HCT116 (cell line): ENCODE results near the gene TTLL11. TPM values are rescaled to one million over a fixed set of nuclear protein-coding genes. Genes with fewer than 3 reads are reported as not detected.

ENCODE experiments used
- ATAC-seq: fragments of 200-7000 bp; cut with Tn5 transposase; 2 replicates; pipeline ENCODE4 v1.9.1; 2020; ENCODE audit warnings: mild to moderate bottlenecking, moderate library complexity
- BruUV-seq: library from RNA; stranded (reverse); fragments of 400-500 nt; replicated peaks from 2 replicates; lab custom pipeline; 2021; lab: Mats Ljungman, UMichigan
- CTCF ChIA-PET: fragments of 300-600 bp; sonication (Branson Sonifier 250); formaldehyde crosslinking; loops from one replicate; lab custom pipeline; 2021; ENCODE audit warnings: antibody characterized with exemption; lab: Charles Lee
- POLR2A ChIA-PET: fragments of 300-600, 350-600 bp; sonication (Branson Sonifier 250); formaldehyde crosslinking; loops from one replicate; lab custom pipeline; 2021; ENCODE audit warnings: antibody characterized with exemption; lab: Charles Lee
- RAD21 ChIA-PET, 2 experiments: fragments of 300-600 bp; sonication (Branson Sonifier 250); formaldehyde crosslinking; loops; one replicate each; lab custom pipeline; 2023; ENCODE audit warnings: low total read pairs in 2 of 2; ENCODE audit not compliant: uncharacterized antibody in 2 of 2, unreplicated experiment in 2 of 2, low non-redundant PET in 1 of 2; lab: Charles Lee
- DNase-seq: peaks from one replicate; pipeline ENCODE4 v3.0.0-alpha.2; 2010; ENCODE audit warnings: low read depth, low spot score
- H2AFZ ChIP-seq: fragments of 200-600 bp; shearing (Covaris generic), sonication (generic); 2 replicates; pipeline ENCODE4 v1.6.1; 2017; ENCODE audit warnings: low read depth, mixed run types, mixed read lengths, antibody characterized with exemption, low read length; ENCODE audit not compliant: poor library complexity, severe bottlenecking
- H3K27ac ChIP-seq: 2 replicates; pipeline ENCODE4 v1.5.1; 2012; ENCODE audit warnings: low read depth, low read length
- H3K27me3 ChIP-seq: fragments of 200-600 bp; sonication (generic); 2 replicates; pipeline ENCODE4 v1.6.1; 2016; ENCODE audit warnings: mixed run types, low read length, mixed read lengths; ENCODE audit not compliant: insufficient read depth
- H3K36me3 ChIP-seq, 2 experiments: fragments of 200-500 bp in 1 of 2; fragments of 200-600 bp in 1 of 2; sonication (Bioruptor generic) in 1 of 2; sonication (generic) in 1 of 2; 2 replicates each; pipeline versions ENCODE4 v1.5.1 to v1.6.1; 2014 to 2016; ENCODE audit warnings: low read length in 2 of 2, inconsistent platforms in 1 of 2, mixed read lengths in 1 of 2, mixed run types in 1 of 2; ENCODE audit not compliant: insufficient read depth in 2 of 2, control insufficient read depth in 1 of 2
- H3K4me1 ChIP-seq, 2 experiments: fragments of 200-600 bp in 1 of 2; sonication (generic) in 1 of 2; 2 replicates each; pipeline versions ENCODE4 v1.5.1 to v1.6.1; 2012 to 2017; ENCODE audit warnings: low read length in 2 of 2, inconsistent platforms in 1 of 2, mild to moderate bottlenecking in 1 of 2, mixed read lengths in 1 of 2, mixed run types in 1 of 2, moderate library complexity in 1 of 2; ENCODE audit not compliant: insufficient read depth in 2 of 2, control insufficient read depth in 1 of 2
- H3K4me2 ChIP-seq: fragments of 200-600 bp; sonication (generic); 2 replicates; pipeline ENCODE4 v1.6.1; 2017; ENCODE audit warnings: mixed run types, low read length, mixed read lengths
- H3K4me3 ChIP-seq, 2 experiments: fragments of 200-600 bp in 1 of 2; sonication (generic) in 1 of 2; replicated peaks in 1 of 2; 2 replicates each; pipeline ENCODE4 v1.5.1; 2011 to 2016; ENCODE audit warnings: low read length in 2 of 2, control low read depth in 1 of 2, low read depth in 1 of 2, mild to moderate bottlenecking in 1 of 2, mixed read lengths in 1 of 2, mixed run types in 1 of 2
- H3K79me2 ChIP-seq: fragments of 200-600 bp; sonication (generic); 2 replicates; pipeline ENCODE4 v1.6.1; 2017; ENCODE audit warnings: mild to moderate bottlenecking, mixed run types, low read length, moderate library complexity, mixed read lengths; ENCODE audit not compliant: insufficient read depth
- H3K9ac ChIP-seq: fragments of 200-600 bp; sonication (generic); 2 replicates; pipeline ENCODE4 v1.6.1; 2016; ENCODE audit warnings: low read length, mixed read lengths
- H3K9me2 ChIP-seq: fragments of 200-600 bp; sonication (generic), shearing (Covaris generic); 2 replicates; pipeline ENCODE4 v1.6.1; 2017; ENCODE audit warnings: mixed run types, mild to moderate bottlenecking, moderate library complexity; ENCODE audit not compliant: insufficient read depth
- H3K9me3 ChIP-seq, 2 experiments: fragments of 200-500 bp in 1 of 2; fragments of 200-600 bp in 1 of 2; sonication (Bioruptor generic) in 1 of 2; sonication (generic) in 1 of 2; 2 replicates each; pipeline ENCODE4 v1.6.1; 2014 to 2017; ENCODE audit warnings: low read length in 2 of 2, mixed read lengths in 2 of 2, inconsistent platforms in 1 of 2, low read depth in 1 of 2, mild to moderate bottlenecking in 1 of 2, mixed run types in 1 of 2, moderate library complexity in 1 of 2; ENCODE audit not compliant: control insufficient read depth in 1 of 2, insufficient read depth in 1 of 2
- H4K20me1 ChIP-seq: fragments of 200-600 bp; sonication (generic), shearing (Covaris generic); 2 replicates; pipeline ENCODE4 v1.6.1; 2017; ENCODE audit warnings: mixed run types, mild to moderate bottlenecking, moderate library complexity; ENCODE audit not compliant: insufficient read depth
- ATF3 ChIP-seq: IDR thresholded peaks from 2 replicates; pipeline ENCODE4 v1.6.1; 2012
- CBX3 ChIP-seq: IDR thresholded peaks from 2 replicates; pipeline ENCODE4 v1.6.1; 2012; ENCODE audit warnings: low read depth
- CEBPB ChIP-seq: IDR thresholded peaks from 2 replicates; pipeline ENCODE4 v1.6.1; 2012; ENCODE audit warnings: low read depth
- CTCF ChIP-seq, 3 experiments: fragments of 200-600 bp in 1 of 3; sonication (generic) in 1 of 3; IDR thresholded peaks in 2 of 3; conservative IDR thresholded peaks in 1 of 3; 2 replicates each; pipeline ENCODE4 v1.5.1; 2012 to 2017; ENCODE audit warnings: low read depth in 2 of 3, low read length in 2 of 3, antibody characterized with exemption in 1 of 3, borderline replicate concordance in 1 of 3, control low read depth in 1 of 3, mild to moderate bottlenecking in 1 of 3, mixed read lengths in 1 of 3, mixed run types in 1 of 3, moderate library complexity in 1 of 3; ENCODE audit not compliant: insufficient read depth in 1 of 3
- ELF1 ChIP-seq: IDR thresholded peaks from 2 replicates; pipeline ENCODE4 v1.6.1; 2012; ENCODE audit warnings: low read depth, borderline replicate concordance
- MAX ChIP-seq: IDR thresholded peaks from 2 replicates; pipeline ENCODE4 v1.6.1; 2012
- POLR2A ChIP-seq: IDR thresholded peaks from 2 replicates; pipeline ENCODE4 v1.7.0; 2011; ENCODE audit warnings: borderline replicate concordance; ENCODE audit not compliant: insufficient read depth, insufficient read length; ENCODE audit errors: extremely low read depth
- RAD21 ChIP-seq: IDR thresholded peaks from 2 replicates; pipeline ENCODE4 v1.6.1; 2012; ENCODE audit warnings: low read depth, mild to moderate bottlenecking
- REST ChIP-seq: IDR thresholded peaks from 2 replicates; pipeline ENCODE4 v1.6.1; 2012; ENCODE audit warnings: low read depth
- SP1 ChIP-seq: IDR thresholded peaks from 2 replicates; pipeline ENCODE4 v1.6.1; 2012; ENCODE audit warnings: low read depth
- TCF7L2 ChIP-seq: IDR thresholded peaks from 2 replicates; pipeline ENCODE4 v1.7.0; 2011; ENCODE audit warnings: borderline replicate concordance, inconsistent platforms; ENCODE audit not compliant: insufficient read depth, insufficient read length; ENCODE audit errors: extremely low read depth
- ZFX ChIP-seq: fragments of 450-650 bp; IDR thresholded peaks from 2 replicates; pipeline ENCODE4 v1.6.1; 2017
- intact Hi-C: fragments of 100-400 bp; cut with micrococcal nuclease; formaldehyde crosslinking; loops from 2 replicates; pipeline ENCODE4 v1.10.0; 2022
- total RNA-seq: library from RNA; stranded (reverse); gene quantifications from one replicate; pipeline ENCODE4 v1.2.1, GENCODE V29; 2021; ENCODE audit not compliant: unreplicated experiment

Gene TTLL11
- total RNA-seq, 1 experiment from 2014 or later, result 2.2 TPM

GRCh38 chr9:121955649-121956048 lies 137.5 kb downstream of the TTLL11 start:
- Histone ChIP-seq H3K9me3 (no peaks in the 10 kb centered on the region), H3K27ac (no peak overlapping the region), H3K79me2 (no peaks in the 10 kb centered on the region), H3K4me2 (no peak overlapping the region), H3K27me3 (no peaks in the 10 kb centered on the region), H4K20me1 (no peaks in the 10 kb centered on the region), H3K36me3 (no peaks in the 10 kb centered on the region), H2AFZ (no peak overlapping the region), H3K4me1 (peaks cover 0 to 17% of the 10 kb centered on the region in 2 experiments; a peak in 2 of 4 replicates), H3K9ac (no peak overlapping the region), H3K9me2 (no peaks in the 10 kb centered on the region), H3K4me3 (no peak overlapping the region)
- TF ChIP-seq CEBPB, result no peak
- CTCF ChIA-PET, result no interaction called here
- intact Hi-C loops, result no loop called here
- no TSS peak for BruUV-seq
- DNase-seq, result no peak
- RAD21 ChIA-PET, result no interaction called here
- ATAC-seq, result no peak
- POLR2A ChIA-PET, result no interaction called here

- ChIA-PET CTCF (no interaction called here), RAD21 (no interaction called here), POLR2A (no interaction called here)
- Histone ChIP-seq H3K9me3 (no peaks in the 10 kb centered on the region), H3K27ac (no peak overlapping the region), H3K9ac (no peak overlapping the region), H3K4me3 (no peak overlapping the region), H3K79me2 (no peaks in the 10 kb centered on the region), H3K4me1 (peaks cover 0 to 17% of the 10 kb centered on the region in 2 experiments; a peak in 2 of 4 replicates), H2AFZ (no peak overlapping the region), H3K4me2 (no peak overlapping the region), H3K27me3 (no peaks in the 10 kb centered on the region), H3K9me2 (no peaks in the 10 kb centered on the region), H3K36me3 (no peaks in the 10 kb centered on the region), H4K20me1 (no peaks in the 10 kb centered on the region)
- DNase-seq, result no peak
- intact Hi-C loops, result no loop called here
- TF ChIP-seq POLR2A (no peak), REST (no peak), MAX (no peak), CBX3 (no peak), CEBPB (no peak), ZFX (no peak), CTCF (IDR thresholded peaks at IDR 0.05 in 2 of 3, conservative IDR thresholded peaks at IDR 0.05 in 1 of 3; ENCODE audit: borderline replicate concordance in 1 of 3, insufficient read depth in 1 of 3, low read depth in 2 of 3, low read length in 2 of 3) (no peak), ELF1 (no peak), ATF3 (no peak), TCF7L2 (no peak), SP1 (no peak), RAD21 (no peak)
- no TSS peak for BruUV-seq
- no peak for ATAC-seq
Observed at GRCh38 chr9:121954477-121955140, 138.5 kb downstream of the TTLL11 start.
